Nephron (organoid): ENCODE data around the gene PRSS57.

ENCODE experiments used
- H3K27ac Mint-ChIP-seq, 3 experiments: 2 replicates each; pipeline ENCODE4 v1.8.0; 2020; ENCODE audit warnings: mixed read lengths in 3 of 3, mild to moderate bottlenecking in 2 of 3, moderate library complexity in 1 of 3
- H3K27me3 Mint-ChIP-seq: 2 replicates; pipeline ENCODE4 v1.8.0; 2021; ENCODE audit warnings: low read depth, mild to moderate bottlenecking, moderate library complexity, mixed read lengths
- H3K36me3 Mint-ChIP-seq: 2 replicates; pipeline ENCODE4 v1.8.0; 2020; ENCODE audit warnings: low read depth, mixed read lengths
- H3K4me1 Mint-ChIP-seq: 2 replicates; pipeline ENCODE4 v1.8.0; 2020; ENCODE audit warnings: mixed read lengths
- H3K4me3 Mint-ChIP-seq, 3 experiments: 2 replicates each; pipeline ENCODE4 v1.8.0; 2020; ENCODE audit warnings: mild to moderate bottlenecking in 3 of 3, mixed read lengths in 3 of 3, moderate library complexity in 2 of 3
- H3K9me3 Mint-ChIP-seq: 2 replicates; pipeline ENCODE4 v1.8.0; 2020; ENCODE audit warnings: mixed read lengths
- CTCF ChIP-seq, 3 experiments: fragments of 200-600 bp; sonication (generic); IDR thresholded peaks; one replicate each; pipeline ENCODE4 v1.5.0; 2021; ENCODE audit warnings: antibody characterized with exemption in 3 of 3; ENCODE audit not compliant: unreplicated experiment in 3 of 3

Gene PRSS57

GRCh38 chr19:709965-710571 lies 14.8 kb upstream of the PRSS57 start:
- peaks cover 3% of the 10 kb centered on the region for H3K36me3 Mint-ChIP-seq
- H3K27me3 Mint-ChIP-seq, result peaks cover 4% of the 10 kb centered on the region
- no peak for TF ChIP-seq CTCF (IDR thresholded peaks at IDR 0.05; ENCODE audit: unreplicated experiment in 3 of 3)
- peaks cover 11% of the 10 kb centered on the region for H3K4me1 Mint-ChIP-seq
- H3K9me3 Mint-ChIP-seq, result no peaks in the 10 kb centered on the region
- H3K27ac Mint-ChIP-seq, result no peak overlapping the region
- H3K4me3 Mint-ChIP-seq, result peak overlapping the region in 2 of 3 experiments; percentile 16 to 77

GRCh38 chr19:709196-709964 lies 14.1 kb upstream of the PRSS57 start:
- peak overlapping the region; percentile 77 to 78 (median 77) for H3K4me3 Mint-ChIP-seq
- H3K27me3 Mint-ChIP-seq, result peaks cover 4% of the 10 kb centered on the region
- H3K4me1 Mint-ChIP-seq, result peaks cover 11% of the 10 kb centered on the region
- peaks cover 3% of the 10 kb centered on the region for H3K36me3 Mint-ChIP-seq
- no peak for TF ChIP-seq CTCF (IDR thresholded peaks at IDR 0.05; ENCODE audit: unreplicated experiment in 3 of 3)
- H3K27ac Mint-ChIP-seq, result no peak overlapping the region
- H3K9me3 Mint-ChIP-seq, result no peaks in the 10 kb centered on the region

- Mint-ChIP-seq H3K27ac (peak within 1 kb of the TSS; percentile 54 to 85 (median 56)), H3K27me3 (peaks cover 4% of the 10 kb centered on the region), H3K4me1 (peaks cover 11% of the 10 kb centered on the region), H3K9me3 (no peaks in the 10 kb centered on the region), H3K4me3 (peak within 1 kb of the TSS; percentile 77 to 87 (median 83)), H3K36me3 (peaks cover 3% of the 10 kb centered on the region)
- peak; percentile 14 to 36 (median 24) for TF ChIP-seq CTCF (IDR thresholded peaks at IDR 0.05; ENCODE audit: unreplicated experiment in 3 of 3)
Observed at GRCh38 chr19:708154-709143, 13.2 kb upstream of the PRSS57 start, which contains the start of gene PALM. Gene PALM, plus strand, starts transcription at chr19:708935. Its CDS starts 212 bp downstream, at chr19:709147.

- Mint-ChIP-seq H3K27me3 (peaks cover 14% of the 10 kb centered on the region), H3K27ac (no peak overlapping the region), H3K4me1 (peaks cover 4% of the 10 kb centered on the region), H3K9me3 (no peaks in the 10 kb centered on the region), H3K4me3 (no peak overlapping the region), H3K36me3 (no peaks in the 10 kb centered on the region)
- no peak for TF ChIP-seq CTCF (IDR thresholded peaks at IDR 0.05; ENCODE audit: unreplicated experiment in 3 of 3)
Observed at GRCh38 chr19:704447-704741, 9.1 kb upstream of the PRSS57 start.

- no peak for TF ChIP-seq CTCF (IDR thresholded peaks at IDR 0.05; ENCODE audit: unreplicated experiment in 3 of 3)
- Mint-ChIP-seq H3K9me3 (no peaks in the 10 kb centered on the region), H3K4me1 (peaks cover 4% of the 10 kb centered on the region), H3K36me3 (no peaks in the 10 kb centered on the region), H3K4me3 (peak overlapping the region in 1 of 3 experiments; percentile 64), H3K27me3 (peaks cover 14% of the 10 kb centered on the region), H3K27ac (peak overlapping the region in 1 of 3 experiments; percentile 33)
Observed at GRCh38 chr19:703651-704446, 8.6 kb upstream of the PRSS57 start.
